ENCODE data around the gene SEMA4A. TPM values are rescaled to one million over a fixed set of nuclear protein-coding genes. Genes with fewer than 3 reads are reported as not detected.

The SEMA4A gene
- polyA plus RNA-seq, 1 donor: 19.7 TPM

Other genes starting within 250 kb of the SEMA4A start
- 59.5 TPM for gene RIT1, start 242.2 kb upstream of the SEMA4A start, polyA plus RNA-seq (ENCODE audit: insufficient read length)
- 82.4 TPM for gene KHDC4, start 219.2 kb upstream of the SEMA4A start, polyA plus RNA-seq (ENCODE audit: insufficient read length)
- 0.15 TPM for gene RXFP4, start 211.9 kb upstream of the SEMA4A start, polyA plus RNA-seq (ENCODE audit: insufficient read length)
- gene ARHGEF2, start 175.0 kb upstream of the SEMA4A start, polyA plus RNA-seq (ENCODE audit: insufficient read length): 86.7 TPM
- 362 TPM for gene SSR2, start 132.6 kb upstream of the SEMA4A start, polyA plus RNA-seq (ENCODE audit: insufficient read length)
- 56.8 TPM for gene UBQLN4, start 99.8 kb upstream of the SEMA4A start, polyA plus RNA-seq (ENCODE audit: insufficient read length)
- 45.9 TPM for gene LAMTOR2, start 98.8 kb upstream of the SEMA4A start, polyA plus RNA-seq (ENCODE audit: insufficient read length)
- gene RAB25, start 92.4 kb upstream of the SEMA4A start, polyA plus RNA-seq (ENCODE audit: insufficient read length): 46.9 TPM
- 46.7 TPM for gene MEX3A, start 71.1 kb upstream of the SEMA4A start, polyA plus RNA-seq (ENCODE audit: insufficient read length)
- gene LMNA, start 38.9 kb upstream of the SEMA4A start, polyA plus RNA-seq (ENCODE audit: insufficient read length): 74.2 TPM
- 34.9 TPM for gene SLC25A44, start 40.5 kb downstream of the SEMA4A start, polyA plus RNA-seq (ENCODE audit: insufficient read length)
- gene PMF1, start 59.4 kb downstream of the SEMA4A start, polyA plus RNA-seq (ENCODE audit: insufficient read length): 85.0 TPM
- gene BGLAP, start 88.6 kb downstream of the SEMA4A start, polyA plus RNA-seq (ENCODE audit: insufficient read length): 4.8 TPM
- gene PAQR6, start 94.5 kb downstream of the SEMA4A start, polyA plus RNA-seq (ENCODE audit: insufficient read length): 6.0 TPM
- 63.4 TPM for gene SMG5, start 129.2 kb downstream of the SEMA4A start, polyA plus RNA-seq (ENCODE audit: insufficient read length)
- 5.9 TPM for gene TMEM79, start 130.7 kb downstream of the SEMA4A start, polyA plus RNA-seq (ENCODE audit: insufficient read length)
- 51.0 TPM for gene GLMP, start 142.1 kb downstream of the SEMA4A start, polyA plus RNA-seq (ENCODE audit: insufficient read length)
- gene VHLL, start 145.7 kb downstream of the SEMA4A start, polyA plus RNA-seq (ENCODE audit: insufficient read length): not detected
- 326 TPM for gene CCT3, start 184.7 kb downstream of the SEMA4A start, polyA plus RNA-seq (ENCODE audit: insufficient read length)
- gene TSACC, start 184.9 kb downstream of the SEMA4A start, polyA plus RNA-seq (ENCODE audit: insufficient read length): 1.2 TPM
- 16.0 TPM for gene RHBG, start 215.6 kb downstream of the SEMA4A start, polyA plus RNA-seq (ENCODE audit: insufficient read length)